ENCODE measurements around the gene COQ8A. TPM values are rescaled to one million over a fixed set of nuclear protein-coding genes. Genes with fewer than 3 reads are reported as not detected.

Gene COQ8A
- total RNA-seq, 1 experiment from 2014 or later, result 39.4 TPM

DNA sequence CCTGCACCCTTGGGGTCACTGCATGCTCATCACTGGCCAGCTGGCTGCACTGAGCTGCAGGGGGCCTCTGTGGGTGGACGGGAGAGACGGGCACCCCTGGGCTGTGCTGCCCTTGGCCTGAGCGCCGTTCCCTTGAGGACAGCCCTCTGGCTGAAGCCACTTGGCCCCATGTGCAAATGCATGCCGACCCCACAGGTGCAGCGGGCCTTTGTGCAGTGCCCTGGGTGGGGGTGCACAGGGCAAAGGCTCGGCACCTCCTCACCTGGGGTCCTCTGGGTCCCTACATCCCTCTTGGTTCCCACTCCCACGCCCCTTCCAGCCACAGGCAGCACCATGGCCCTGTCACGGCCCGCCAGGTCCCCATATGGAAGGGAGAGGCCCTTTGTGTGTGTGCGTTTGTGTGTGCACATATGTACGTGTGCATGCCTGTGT, 41.3 kb downstream of the COQ8A start (continued):
- no peak for TF ChIP-seq TEAD4 (CRISPR knock-in tag; IDR thresholded peaks at IDR 0.05)
- TF ChIP-seq, protein P1, sequence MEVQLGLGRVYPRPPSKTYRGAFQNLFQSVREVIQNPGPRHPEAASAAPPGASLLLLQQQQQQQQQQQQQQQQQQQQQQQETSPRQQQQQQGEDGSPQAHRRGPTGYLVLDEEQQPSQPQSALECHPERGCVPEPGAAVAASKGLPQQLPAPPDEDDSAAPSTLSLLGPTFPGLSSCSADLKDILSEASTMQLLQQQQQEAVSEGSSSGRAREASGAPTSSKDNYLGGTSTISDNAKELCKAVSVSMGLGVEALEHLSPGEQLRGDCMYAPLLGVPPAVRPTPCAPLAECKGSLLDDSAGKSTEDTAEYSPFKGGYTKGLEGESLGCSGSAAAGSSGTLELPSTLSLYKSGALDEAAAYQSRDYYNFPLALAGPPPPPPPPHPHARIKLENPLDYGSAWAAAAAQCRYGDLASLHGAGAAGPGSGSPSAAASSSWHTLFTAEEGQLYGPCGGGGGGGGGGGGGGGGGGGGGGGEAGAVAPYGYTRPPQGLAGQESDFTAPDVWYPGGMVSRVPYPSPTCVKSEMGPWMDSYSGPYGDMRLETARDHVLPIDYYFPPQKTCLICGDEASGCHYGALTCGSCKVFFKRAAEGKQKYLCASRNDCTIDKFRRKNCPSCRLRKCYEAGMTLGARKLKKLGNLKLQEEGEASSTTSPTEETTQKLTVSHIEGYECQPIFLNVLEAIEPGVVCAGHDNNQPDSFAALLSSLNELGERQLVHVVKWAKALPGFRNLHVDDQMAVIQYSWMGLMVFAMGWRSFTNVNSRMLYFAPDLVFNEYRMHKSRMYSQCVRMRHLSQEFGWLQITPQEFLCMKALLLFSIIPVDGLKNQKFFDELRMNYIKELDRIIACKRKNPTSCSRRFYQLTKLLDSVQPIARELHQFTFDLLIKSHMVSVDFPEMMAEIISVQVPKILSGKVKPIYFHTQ (CRISPR knock-in tag; IDR thresholded peaks at IDR 0.05), result no peak

DNA sequence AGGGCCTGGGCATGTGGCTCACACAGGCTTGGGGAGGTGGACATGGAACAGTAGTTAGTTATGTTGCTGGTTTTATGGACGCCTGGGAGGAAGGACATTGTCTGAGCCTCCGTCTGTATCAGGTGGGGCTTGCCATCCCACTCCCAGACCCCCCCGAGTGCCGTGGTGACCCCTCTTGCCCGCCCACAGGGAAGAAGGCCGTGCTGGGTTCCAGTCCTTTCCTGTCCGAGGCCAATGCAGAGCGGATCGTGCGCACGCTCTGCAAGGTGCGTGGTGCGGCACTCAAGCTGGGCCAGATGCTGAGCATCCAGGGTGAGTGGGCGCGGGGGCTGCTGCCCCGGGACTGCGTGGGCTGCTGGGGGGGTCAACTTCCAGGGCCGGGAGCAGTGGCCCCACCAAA, 41.7 kb downstream of the COQ8A start:
- Mint-ChIP-seq H3K36me3 (peaks cover 10% of the 10 kb centered on the region), H3K27ac (no peak overlapping the region; the same call in 1 of the 2 replicates), H3K9me3 (no peaks in the 10 kb centered on the region), H3K27me3 (ENCODE audit: low read depth) (no peaks in the 10 kb centered on the region), H3K4me3 (no peak overlapping the region), H3K4me1 (no peaks in the 10 kb centered on the region)
- no peak for ATAC-seq
- TF ChIP-seq NFYB (CRISPR knock-in tag; conservative IDR thresholded peaks at IDR 0.05; ENCODE audit: low read depth), result no peak
- TF ChIP-seq, protein P2, sequence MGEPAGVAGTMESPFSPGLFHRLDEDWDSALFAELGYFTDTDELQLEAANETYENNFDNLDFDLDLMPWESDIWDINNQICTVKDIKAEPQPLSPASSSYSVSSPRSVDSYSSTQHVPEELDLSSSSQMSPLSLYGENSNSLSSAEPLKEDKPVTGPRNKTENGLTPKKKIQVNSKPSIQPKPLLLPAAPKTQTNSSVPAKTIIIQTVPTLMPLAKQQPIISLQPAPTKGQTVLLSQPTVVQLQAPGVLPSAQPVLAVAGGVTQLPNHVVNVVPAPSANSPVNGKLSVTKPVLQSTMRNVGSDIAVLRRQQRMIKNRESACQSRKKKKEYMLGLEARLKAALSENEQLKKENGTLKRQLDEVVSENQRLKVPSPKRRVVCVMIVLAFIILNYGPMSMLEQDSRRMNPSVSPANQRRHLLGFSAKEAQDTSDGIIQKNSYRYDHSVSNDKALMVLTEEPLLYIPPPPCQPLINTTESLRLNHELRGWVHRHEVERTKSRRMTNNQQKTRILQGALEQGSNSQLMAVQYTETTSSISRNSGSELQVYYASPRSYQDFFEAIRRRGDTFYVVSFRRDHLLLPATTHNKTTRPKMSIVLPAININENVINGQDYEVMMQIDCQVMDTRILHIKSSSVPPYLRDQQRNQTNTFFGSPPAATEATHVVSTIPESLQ (CRISPR knock-in tag; IDR thresholded peaks at IDR 0.05), result no peak
- no peak for TF ChIP-seq SP1 (CRISPR knock-in tag; conservative IDR thresholded peaks at IDR 0.05)
- TF ChIP-seq CREM (CRISPR knock-in tag; IDR thresholded peaks at IDR 0.05), result no peak
- no peak for TF ChIP-seq ATF1 (CRISPR knock-in tag; IDR thresholded peaks at IDR 0.05)
- TF ChIP-seq ZNF416 (CRISPR knock-in tag; IDR thresholded peaks at IDR 0.05), result no peak
- TF ChIP-seq ELF4 (CRISPR knock-in tag; IDR thresholded peaks at IDR 0.05; ENCODE audit: low read depth), result no peak
- no peak for TF ChIP-seq JUN (CRISPR knock-in tag; IDR thresholded peaks at IDR 0.05)
- TF ChIP-seq, protein P3, sequence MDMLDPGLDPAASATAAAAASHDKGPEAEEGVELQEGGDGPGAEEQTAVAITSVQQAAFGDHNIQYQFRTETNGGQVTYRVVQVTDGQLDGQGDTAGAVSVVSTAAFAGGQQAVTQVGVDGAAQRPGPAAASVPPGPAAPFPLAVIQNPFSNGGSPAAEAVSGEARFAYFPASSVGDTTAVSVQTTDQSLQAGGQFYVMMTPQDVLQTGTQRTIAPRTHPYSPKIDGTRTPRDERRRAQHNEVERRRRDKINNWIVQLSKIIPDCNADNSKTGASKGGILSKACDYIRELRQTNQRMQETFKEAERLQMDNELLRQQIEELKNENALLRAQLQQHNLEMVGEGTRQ (CRISPR knock-in tag; IDR thresholded peaks at IDR 0.05), result no peak
- no peak for TF ChIP-seq EMX1 (CRISPR knock-in tag; IDR thresholded peaks at IDR 0.05)
- TF ChIP-seq, protein P4, sequence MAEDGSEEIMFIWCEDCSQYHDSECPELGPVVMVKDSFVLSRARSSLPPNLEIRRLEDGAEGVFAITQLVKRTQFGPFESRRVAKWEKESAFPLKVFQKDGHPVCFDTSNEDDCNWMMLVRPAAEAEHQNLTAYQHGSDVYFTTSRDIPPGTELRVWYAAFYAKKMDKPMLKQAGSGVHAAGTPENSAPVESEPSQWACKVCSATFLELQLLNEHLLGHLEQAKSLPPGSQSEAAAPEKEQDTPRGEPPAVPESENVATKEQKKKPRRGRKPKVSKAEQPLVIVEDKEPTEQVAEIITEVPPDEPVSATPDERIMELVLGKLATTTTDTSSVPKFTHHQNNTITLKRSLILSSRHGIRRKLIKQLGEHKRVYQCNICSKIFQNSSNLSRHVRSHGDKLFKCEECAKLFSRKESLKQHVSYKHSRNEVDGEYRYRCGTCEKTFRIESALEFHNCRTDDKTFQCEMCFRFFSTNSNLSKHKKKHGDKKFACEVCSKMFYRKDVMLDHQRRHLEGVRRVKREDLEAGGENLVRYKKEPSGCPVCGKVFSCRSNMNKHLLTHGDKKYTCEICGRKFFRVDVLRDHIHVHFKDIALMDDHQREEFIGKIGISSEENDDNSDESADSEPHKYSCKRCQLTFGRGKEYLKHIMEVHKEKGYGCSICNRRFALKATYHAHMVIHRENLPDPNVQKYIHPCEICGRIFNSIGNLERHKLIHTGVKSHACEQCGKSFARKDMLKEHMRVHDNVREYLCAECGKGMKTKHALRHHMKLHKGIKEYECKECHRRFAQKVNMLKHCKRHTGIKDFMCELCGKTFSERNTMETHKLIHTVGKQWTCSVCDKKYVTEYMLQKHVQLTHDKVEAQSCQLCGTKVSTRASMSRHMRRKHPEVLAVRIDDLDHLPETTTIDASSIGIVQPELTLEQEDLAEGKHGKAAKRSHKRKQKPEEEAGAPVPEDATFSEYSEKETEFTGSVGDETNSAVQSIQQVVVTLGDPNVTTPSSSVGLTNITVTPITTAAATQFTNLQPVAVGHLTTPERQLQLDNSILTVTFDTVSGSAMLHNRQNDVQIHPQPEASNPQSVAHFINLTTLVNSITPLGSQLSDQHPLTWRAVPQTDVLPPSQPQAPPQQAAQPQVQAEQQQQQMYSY (CRISPR knock-in tag; IDR thresholded peaks at IDR 0.05), result no peak
- TF ChIP-seq, protein P5, sequence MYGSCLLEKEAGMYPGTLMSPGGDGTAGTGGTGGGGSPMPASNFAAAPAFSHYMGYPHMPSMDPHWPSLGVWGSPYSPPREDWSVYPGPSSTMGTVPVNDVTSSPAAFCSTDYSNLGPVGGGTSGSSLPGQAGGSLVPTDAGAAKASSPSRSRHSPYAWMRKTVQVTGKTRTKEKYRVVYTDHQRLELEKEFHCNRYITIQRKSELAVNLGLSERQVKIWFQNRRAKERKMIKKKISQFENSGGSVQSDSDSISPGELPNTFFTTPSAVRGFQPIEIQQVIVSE (CRISPR knock-in tag; IDR thresholded peaks at IDR 0.05; ENCODE audit: borderline replicate concordance), result no peak
- no peak for DNase-seq (ENCODE audit: low spot score)
- CTCF ChIA-PET, result no interaction called here
- POLR2A ChIA-PET, result no interaction called here

Data from WTC11 (cell line).